ENCODE measurements around the gene SYMPK.
A peak's percentile ranks its signal among the peaks of the same experiment; 100 is the strongest.

The SYMPK gene

DNA sequence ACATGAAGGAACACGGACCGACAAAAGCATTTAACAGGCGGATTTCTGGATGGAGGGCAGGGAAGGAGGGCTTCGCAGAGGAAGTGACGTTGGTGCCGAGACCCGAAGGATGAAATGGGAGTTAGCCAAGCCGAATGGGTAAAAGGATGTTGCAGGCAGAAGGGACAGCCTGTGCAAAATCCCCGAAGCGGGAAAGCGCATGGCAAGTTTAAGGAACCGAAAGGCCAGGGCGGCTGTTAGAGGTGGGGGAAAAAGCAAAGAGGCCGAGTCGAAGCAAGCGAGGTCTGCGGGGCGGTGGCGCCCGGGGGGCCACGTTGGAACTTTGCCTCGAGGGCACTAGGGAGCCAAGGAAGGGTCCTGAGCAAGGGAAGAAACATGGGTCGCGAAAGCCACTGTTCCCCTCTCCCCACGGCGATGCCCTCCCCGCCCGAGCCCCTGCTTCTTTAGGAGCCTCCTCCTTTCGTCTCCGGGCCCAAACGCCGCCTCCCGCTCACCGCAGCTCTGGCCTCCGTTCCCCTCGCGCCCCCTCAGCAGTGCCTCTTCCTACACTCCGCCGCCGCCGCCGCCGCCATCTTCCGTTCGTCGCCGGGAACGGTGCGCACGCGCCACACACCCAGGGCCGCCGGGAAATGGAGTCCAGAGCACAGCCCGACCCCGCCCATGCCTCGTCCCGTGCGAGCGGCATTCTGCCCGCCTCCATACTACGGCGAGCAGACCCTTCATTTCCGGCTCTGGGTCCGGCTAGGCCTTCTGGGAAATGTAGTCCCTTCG is at the start of gene SYMPK:
Gene SYMPK, minus strand, starts transcription at position 584 of the 771 bp plus-strand sequence. CDS start 8,652 bp downstream, outside the sequence.
- Histone ChIP-seq H3K4me3 (ENCODE audit: low read length) (peak within 1 kb of the TSS; percentile 92), H3K36me3 (ENCODE audit: control insufficient read depth, low read depth, low read length) (peaks cover 14% of the 10 kb centered on the region), H3K27ac (ENCODE audit: low read length) (peak within 1 kb of the TSS; percentile 75), H3K27me3 (ENCODE audit: control insufficient read depth, insufficient read depth, low read length) (peaks cover 19% of the 10 kb centered on the region), H3K9me3 (ENCODE audit: control insufficient read depth, low read depth, low read length) (no peaks in the 10 kb centered on the region), H3K9ac (ENCODE audit: low read length) (peak within 1 kb of the TSS; percentile 79), H3K4me1 (ENCODE audit: control insufficient read depth, low read depth, low read length) (no peaks in the 10 kb centered on the region)

GRCh38 chr19:45911291-45911690 is 48.3 kb upstream of the SYMPK start:
- Histone ChIP-seq H3K27me3 (ENCODE audit: control insufficient read depth, insufficient read depth, low read length) (no peaks in the 10 kb centered on the region), H3K9me3 (ENCODE audit: control insufficient read depth, low read depth, low read length) (no peaks in the 10 kb centered on the region), H3K9ac (ENCODE audit: low read length) (no peak overlapping the region), H3K27ac (ENCODE audit: low read length) (no peak overlapping the region), H3K36me3 (ENCODE audit: control insufficient read depth, low read depth, low read length) (no peaks in the 10 kb centered on the region), H3K4me3 (ENCODE audit: low read length) (no peak overlapping the region), H3K4me1 (ENCODE audit: control insufficient read depth, low read depth, low read length) (no peaks in the 10 kb centered on the region)

- Histone ChIP-seq H3K27ac (ENCODE audit: low read length) (no peak overlapping the region), H3K9ac (ENCODE audit: low read length) (no peak overlapping the region), H3K4me1 (ENCODE audit: control insufficient read depth, low read depth, low read length) (no peaks in the 10 kb centered on the region), H3K4me3 (ENCODE audit: low read length) (no peak overlapping the region), H3K27me3 (ENCODE audit: control insufficient read depth, insufficient read depth, low read length) (no peaks in the 10 kb centered on the region), H3K9me3 (ENCODE audit: control insufficient read depth, low read depth, low read length) (no peaks in the 10 kb centered on the region), H3K36me3 (ENCODE audit: control insufficient read depth, low read depth, low read length) (no peaks in the 10 kb centered on the region)
Observed at GRCh38 chr19:45908956-45909355, 46.0 kb upstream of the SYMPK start.

DNA sequence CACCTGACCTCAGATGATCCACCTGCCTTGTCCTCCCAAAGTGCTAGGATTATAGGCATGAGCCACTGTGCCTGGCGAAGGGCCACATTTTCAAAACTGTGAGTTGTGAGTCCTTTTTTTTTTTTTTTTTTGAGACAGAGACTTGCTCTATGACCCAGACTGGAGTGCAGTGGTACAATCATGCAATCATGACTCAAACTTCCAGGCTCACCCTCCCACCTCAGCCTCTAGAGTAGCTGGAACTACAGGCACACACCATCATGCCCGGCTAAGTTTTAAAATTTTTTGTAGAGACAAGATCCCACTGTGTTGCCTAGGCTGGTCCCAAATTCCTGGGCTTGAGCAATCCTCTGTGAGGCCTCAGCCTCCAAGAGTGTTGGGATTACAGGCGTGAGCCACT is 43.3 kb upstream of the SYMPK start:
- no peaks in the 10 kb centered on the region for H3K4me1 ChIP-seq (ENCODE audit: control insufficient read depth, low read depth, low read length)
- H3K9ac ChIP-seq (ENCODE audit: low read length): no peak overlapping the region
- H3K27ac ChIP-seq (ENCODE audit: low read length): no peak overlapping the region
- peaks cover 9% of the 10 kb centered on the region for H3K27me3 ChIP-seq (ENCODE audit: control insufficient read depth, insufficient read depth, low read length)
- H3K9me3 ChIP-seq (ENCODE audit: control insufficient read depth, low read depth, low read length): no peaks in the 10 kb centered on the region
- H3K4me3 ChIP-seq (ENCODE audit: low read length): no peak overlapping the region
- H3K36me3 ChIP-seq (ENCODE audit: control insufficient read depth, low read depth, low read length): no peaks in the 10 kb centered on the region

DNA sequence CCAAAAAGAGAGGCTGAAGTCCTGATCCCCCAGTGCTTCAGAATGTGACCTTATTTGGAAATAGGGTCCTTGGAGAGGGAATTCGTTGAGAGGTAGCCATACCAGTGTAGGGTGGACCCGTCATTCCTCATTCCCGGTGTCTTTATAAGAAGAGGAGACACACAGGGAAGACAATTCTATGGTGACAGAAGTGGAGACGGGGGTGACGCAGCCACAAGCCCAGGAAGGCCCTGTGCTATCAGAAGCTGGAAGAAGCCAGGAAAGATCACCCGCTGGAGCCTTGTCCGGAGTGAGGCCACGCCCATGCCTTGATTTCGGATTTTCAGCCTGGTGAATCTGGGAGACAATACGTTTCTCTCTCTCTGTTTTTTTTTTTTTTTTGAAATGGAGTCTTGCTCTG is 42.1 kb upstream of the SYMPK start:
- Histone ChIP-seq H3K4me3 (ENCODE audit: low read length) (no peak overlapping the region), H3K9ac (ENCODE audit: low read length) (no peak overlapping the region), H3K27me3 (ENCODE audit: control insufficient read depth, insufficient read depth, low read length) (peaks cover 22% of the 10 kb centered on the region), H3K27ac (ENCODE audit: low read length) (no peak overlapping the region), H3K9me3 (ENCODE audit: control insufficient read depth, low read depth, low read length) (no peaks in the 10 kb centered on the region), H3K36me3 (ENCODE audit: control insufficient read depth, low read depth, low read length) (no peaks in the 10 kb centered on the region), H3K4me1 (ENCODE audit: control insufficient read depth, low read depth, low read length) (no peaks in the 10 kb centered on the region)

GRCh38 chr19:45902651-45903625 is 40.0 kb upstream of the SYMPK start:
- Histone ChIP-seq H3K36me3 (ENCODE audit: control insufficient read depth, low read depth, low read length) (peaks cover 4% of the 10 kb centered on the region), H3K9me3 (ENCODE audit: control insufficient read depth, low read depth, low read length) (no peaks in the 10 kb centered on the region), H3K9ac (ENCODE audit: low read length) (peak overlapping the region; percentile 50), H3K27ac (ENCODE audit: low read length) (no peak overlapping the region), H3K27me3 (ENCODE audit: control insufficient read depth, insufficient read depth, low read length) (peaks cover 23% of the 10 kb centered on the region), H3K4me3 (ENCODE audit: low read length) (peak overlapping the region; percentile 77), H3K4me1 (ENCODE audit: control insufficient read depth, low read depth, low read length) (no peaks in the 10 kb centered on the region)

- Histone ChIP-seq H3K27ac (ENCODE audit: low read length) (no peak within 1 kb of the TSS), H3K4me1 (ENCODE audit: control insufficient read depth, low read depth, low read length) (no peaks in the 10 kb centered on the region), H3K36me3 (ENCODE audit: control insufficient read depth, low read depth, low read length) (peaks cover 4% of the 10 kb centered on the region), H3K27me3 (ENCODE audit: control insufficient read depth, insufficient read depth, low read length) (peaks cover 23% of the 10 kb centered on the region), H3K9ac (ENCODE audit: low read length) (peak within 1 kb of the TSS; percentile 50), H3K9me3 (ENCODE audit: control insufficient read depth, low read depth, low read length) (no peaks in the 10 kb centered on the region), H3K4me3 (ENCODE audit: low read length) (peak within 1 kb of the TSS; percentile 77)
Observed at GRCh38 chr19:45901912-45902650, 39.1 kb upstream of the SYMPK start, which contains the start of gene MYPOP. Gene MYPOP (minus strand): TSS chr19:45902613. CDS start chr19:45901773, 840 bp downstream.

- Histone ChIP-seq H3K4me1 (ENCODE audit: control insufficient read depth, low read depth, low read length) (no peaks in the 10 kb centered on the region), H3K9me3 (ENCODE audit: control insufficient read depth, low read depth, low read length) (no peaks in the 10 kb centered on the region), H3K36me3 (ENCODE audit: control insufficient read depth, low read depth, low read length) (peaks cover 4% of the 10 kb centered on the region), H3K4me3 (ENCODE audit: low read length) (peak overlapping the region; percentile 77), H3K9ac (ENCODE audit: low read length) (no peak overlapping the region), H3K27ac (ENCODE audit: low read length) (no peak overlapping the region), H3K27me3 (ENCODE audit: control insufficient read depth, insufficient read depth, low read length) (peaks cover 23% of the 10 kb centered on the region)
Observed at GRCh38 chr19:45901432-45901911, 38.5 kb upstream of the SYMPK start.

DNA sequence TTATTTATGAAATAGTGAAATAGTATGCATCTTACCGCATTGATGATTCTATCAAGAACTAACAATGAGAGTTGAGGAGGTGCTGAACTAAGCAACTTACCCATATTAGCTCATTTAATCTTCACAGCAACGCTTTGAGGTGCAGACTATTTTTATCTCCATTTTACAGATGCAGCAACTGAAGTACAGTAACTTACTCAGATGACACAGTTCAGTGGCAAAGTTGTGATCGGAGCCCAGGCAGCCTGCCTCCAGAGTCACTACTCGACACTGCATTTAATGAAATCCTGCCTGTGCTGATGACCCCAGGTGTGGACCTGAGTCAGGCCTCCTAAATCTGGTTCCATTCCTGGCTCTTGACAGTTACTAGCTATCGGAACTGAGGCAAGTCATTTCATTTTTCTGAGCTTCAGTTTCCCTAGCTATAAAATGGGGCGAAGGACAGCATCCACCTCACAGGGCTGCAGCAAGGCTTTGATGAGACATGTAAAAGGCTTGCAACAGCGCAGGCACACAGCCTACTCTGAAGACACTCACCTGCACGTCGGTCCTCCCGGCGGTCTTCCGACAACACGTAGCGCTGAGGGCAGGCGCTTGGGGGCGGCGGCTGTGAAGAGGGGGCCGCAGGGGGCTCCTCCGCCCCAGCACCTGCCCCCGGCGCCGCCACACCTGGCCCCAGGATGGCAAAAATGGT is 37.9 kb upstream of the SYMPK start:
- Histone ChIP-seq H3K4me1 (ENCODE audit: control insufficient read depth, low read depth, low read length) (no peaks in the 10 kb centered on the region), H3K27me3 (ENCODE audit: control insufficient read depth, insufficient read depth, low read length) (peaks cover 23% of the 10 kb centered on the region), H3K9me3 (ENCODE audit: control insufficient read depth, low read depth, low read length) (no peaks in the 10 kb centered on the region), H3K36me3 (ENCODE audit: control insufficient read depth, low read depth, low read length) (peaks cover 4% of the 10 kb centered on the region), H3K27ac (ENCODE audit: low read length) (no peak overlapping the region), H3K9ac (ENCODE audit: low read length) (no peak overlapping the region), H3K4me3 (ENCODE audit: low read length) (peak overlapping the region; percentile 77)

- Histone ChIP-seq H3K4me1 (ENCODE audit: control insufficient read depth, low read depth, low read length) (no peaks in the 10 kb centered on the region), H3K9me3 (ENCODE audit: control insufficient read depth, low read depth, low read length) (no peaks in the 10 kb centered on the region), H3K9ac (ENCODE audit: low read length) (no peak overlapping the region), H3K36me3 (ENCODE audit: control insufficient read depth, low read depth, low read length) (peaks cover 4% of the 10 kb centered on the region), H3K4me3 (ENCODE audit: low read length) (no peak overlapping the region), H3K27ac (ENCODE audit: low read length) (no peak overlapping the region), H3K27me3 (ENCODE audit: control insufficient read depth, insufficient read depth, low read length) (peaks cover 23% of the 10 kb centered on the region)
Observed at GRCh38 chr19:45899919-45900589, 37.1 kb upstream of the SYMPK start.
